ENCODE results near the gene ANP32A.

GRCh38 chr15:68778876-68779275 lies 41.8 kb downstream of the ANP32A start:
- TF ChIP-seq, protein P1, sequence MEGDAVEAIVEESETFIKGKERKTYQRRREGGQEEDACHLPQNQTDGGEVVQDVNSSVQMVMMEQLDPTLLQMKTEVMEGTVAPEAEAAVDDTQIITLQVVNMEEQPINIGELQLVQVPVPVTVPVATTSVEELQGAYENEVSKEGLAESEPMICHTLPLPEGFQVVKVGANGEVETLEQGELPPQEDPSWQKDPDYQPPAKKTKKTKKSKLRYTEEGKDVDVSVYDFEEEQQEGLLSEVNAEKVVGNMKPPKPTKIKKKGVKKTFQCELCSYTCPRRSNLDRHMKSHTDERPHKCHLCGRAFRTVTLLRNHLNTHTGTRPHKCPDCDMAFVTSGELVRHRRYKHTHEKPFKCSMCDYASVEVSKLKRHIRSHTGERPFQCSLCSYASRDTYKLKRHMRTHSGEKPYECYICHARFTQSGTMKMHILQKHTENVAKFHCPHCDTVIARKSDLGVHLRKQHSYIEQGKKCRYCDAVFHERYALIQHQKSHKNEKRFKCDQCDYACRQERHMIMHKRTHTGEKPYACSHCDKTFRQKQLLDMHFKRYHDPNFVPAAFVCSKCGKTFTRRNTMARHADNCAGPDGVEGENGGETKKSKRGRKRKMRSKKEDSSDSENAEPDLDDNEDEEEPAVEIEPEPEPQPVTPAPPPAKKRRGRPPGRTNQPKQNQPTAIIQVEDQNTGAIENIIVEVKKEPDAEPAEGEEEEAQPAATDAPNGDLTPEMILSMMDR (IDR thresholded peaks at IDR 0.05; ENCODE audit: poor library complexity), result no peak
- TF ChIP-seq EZH2 (IDR thresholded peaks at IDR 0.05; ENCODE audit: borderline replicate concordance), result no peak
- TF ChIP-seq EZH2phosphoT487 (IDR thresholded peaks at IDR 0.05; ENCODE audit: low read depth, severe bottlenecking, unreplicated experiment), result no peak
